ENCODE measurements around the gene XPO4. TPM values are rescaled to one million over a fixed set of nuclear protein-coding genes. Genes with fewer than 3 reads are reported as not detected.

Gene XPO4
- total and polyA plus RNA-seq, 10 of the 15 experiments (the other 5 are each of a cell fraction or from before 2014, with no cell fraction given): 3.6 to 24.9 (median 18.4) TPM

GRCh38 chr13:20828539-20829364, 73.8 kb downstream of the XPO4 start:
- no TSS peak for BruUV-seq (replicated peaks)
- no peak overlapping the region for H3K27ac ChIP-seq (ENCODE audit: control insufficient read depth, insufficient read depth)
- H2AFZ ChIP-seq (ENCODE audit: control insufficient read depth, low read depth, low read length): peak overlapping the region; percentile 43; the same call in 1 of the 2 replicates
- H3K4me3 ChIP-seq: no peak overlapping the region
- H4K20me1 ChIP-seq (ENCODE audit: control insufficient read depth, insufficient read depth): no peaks in the 10 kb centered on the region
- RAD21 ChIA-PET (ENCODE audit: unreplicated experiment): interaction anchor here (0.6 to 4.0 kb wide), 9 partner anchors 20 to 1592 kb away, joined by 3 to 26 read pairs (median 4); no protein-coding TSS in a partner anchor
- no peaks in the 10 kb centered on the region for H3K27me3 ChIP-seq (replicated peaks in 1 of 2; ENCODE audit: control insufficient read depth in 2 of 2, insufficient read depth in 2 of 2, low read length in 1 of 2)
- SMC1A ChIA-PET (ENCODE audit: uncharacterized antibody, unreplicated experiment): interaction anchor here (0.6 to 2.6 kb wide), 14 partner anchors 9 to 631 kb away, joined by 3 to 37 read pairs (median 5); no protein-coding TSS in a partner anchor
- CTCF ChIA-PET: interaction anchor here (0.6 to 6.2 kb wide), 37 partner anchors 9 to 1189 kb away, joined by 3 to 127 read pairs (median 4); partner anchors contain the start of gene XPO4
- in situ Hi-C loops (cut with MboI) (loop anchor here (5.0 to 25.0 kb wide), 2 partner anchors 326 to 641 kb away; partner anchors contain the start of gene GJB2), intact Hi-C loops (cut with micrococcal nuclease; ENCODE audit: unreplicated experiment) (loop anchor here (1.0 to 5.0 kb wide), 4 partner anchors 99 to 631 kb away; no protein-coding TSS in a partner anchor)
- WGBS (ENCODE audit: insufficient coverage, insufficient replicate concordance, low lambda C conversion rate, missing lambda C conversion rate): 11% methylated on average over 5 of the region's 5 CpGs
- ATAC-seq: peak; percentile 90
- H3K9ac ChIP-seq (ENCODE audit: control insufficient read depth, insufficient read depth, low read length): no peak overlapping the region
- H3K36me3 ChIP-seq (ENCODE audit: control insufficient read depth in 2 of 2, insufficient read depth in 2 of 2, low read length in 1 of 2): peaks cover 0 to 8% of the 10 kb centered on the region in 2 experiments; a peak in 2 of 4 replicates
- no peaks in the 10 kb centered on the region for H3K79me2 ChIP-seq (ENCODE audit: control insufficient read depth, insufficient read depth, low read length)
- H3K4me1 ChIP-seq (ENCODE audit: control insufficient read depth, insufficient read depth, low read length): no peaks in the 10 kb centered on the region
- peak; percentile 26 for DNase-seq (ENCODE audit: low read depth, low spot score)
- peak overlapping the region; percentile 51 for H3K4me2 ChIP-seq (ENCODE audit: control insufficient read depth, insufficient read depth)
- POLR2A ChIA-PET: no interaction called here
- no peaks in the 10 kb centered on the region for H3K9me3 ChIP-seq (replicated peaks; ENCODE audit: control insufficient read depth, insufficient read depth, low read length)
- peak; percentile 38 for FAIRE-seq
- no peak for TF ChIP-seq POLR2AphosphoS2 (IDR thresholded peaks at IDR 0.05; ENCODE audit: low read depth, low read length)
- TF ChIP-seq ZNF24 (IDR thresholded peaks at IDR 0.05): 0 out of 2 replicates have a peak, but pooled peaks have one; percentile 10
- no peak for TF ChIP-seq CBX5 (IDR thresholded peaks at IDR 0.05; ENCODE audit: low read depth)
- no peak for TF ChIP-seq NFIC (IDR thresholded peaks at IDR 0.05; ENCODE audit: low read depth, low read length)
- no peak for TF ChIP-seq SUPT20H (IDR thresholded peaks at IDR 0.05; ENCODE audit: borderline replicate concordance, control insufficient read depth, low read depth, low read length)
- no peak for TF ChIP-seq CREM (IDR thresholded peaks at IDR 0.05; ENCODE audit: low read depth)
- TF ChIP-seq IKZF1 (conservative IDR thresholded peaks at IDR 0.05): no peak
- no peak for TF ChIP-seq RELB (IDR thresholded peaks at IDR 0.05; ENCODE audit: low read depth)
- no peak for TF ChIP-seq SKIL (IDR thresholded peaks at IDR 0.05; ENCODE audit: low read depth, poor library complexity, severe bottlenecking)
- no peak for TF ChIP-seq HDAC2 (IDR thresholded peaks at IDR 0.05)
- TF ChIP-seq RAD21 (IDR thresholded peaks at IDR 0.05; ENCODE audit: insufficient read depth, low read depth, low read length): peak; percentile 81
- no peak for TF ChIP-seq GATAD2B (conservative IDR thresholded peaks at IDR 0.05; ENCODE audit: low read depth)
- peak; percentile 81; the same call in 1 of the 2 replicates for TF ChIP-seq SMC3 (IDR thresholded peaks at IDR 0.05; ENCODE audit: borderline replicate concordance, low read length)
- no peak for TF ChIP-seq SRF (IDR thresholded peaks at IDR 0.05; ENCODE audit: low read depth in 2 of 2, low read length in 2 of 2)
- no peak for TF ChIP-seq MEF2B (IDR thresholded peaks at IDR 0.05; ENCODE audit: partially characterized antibody, poor library complexity, severe bottlenecking)
- TF ChIP-seq RELA (IDR thresholded peaks at IDR 0.05; ENCODE audit: borderline replicate concordance, partially characterized antibody): no peak
- TF ChIP-seq, protein P1, sequence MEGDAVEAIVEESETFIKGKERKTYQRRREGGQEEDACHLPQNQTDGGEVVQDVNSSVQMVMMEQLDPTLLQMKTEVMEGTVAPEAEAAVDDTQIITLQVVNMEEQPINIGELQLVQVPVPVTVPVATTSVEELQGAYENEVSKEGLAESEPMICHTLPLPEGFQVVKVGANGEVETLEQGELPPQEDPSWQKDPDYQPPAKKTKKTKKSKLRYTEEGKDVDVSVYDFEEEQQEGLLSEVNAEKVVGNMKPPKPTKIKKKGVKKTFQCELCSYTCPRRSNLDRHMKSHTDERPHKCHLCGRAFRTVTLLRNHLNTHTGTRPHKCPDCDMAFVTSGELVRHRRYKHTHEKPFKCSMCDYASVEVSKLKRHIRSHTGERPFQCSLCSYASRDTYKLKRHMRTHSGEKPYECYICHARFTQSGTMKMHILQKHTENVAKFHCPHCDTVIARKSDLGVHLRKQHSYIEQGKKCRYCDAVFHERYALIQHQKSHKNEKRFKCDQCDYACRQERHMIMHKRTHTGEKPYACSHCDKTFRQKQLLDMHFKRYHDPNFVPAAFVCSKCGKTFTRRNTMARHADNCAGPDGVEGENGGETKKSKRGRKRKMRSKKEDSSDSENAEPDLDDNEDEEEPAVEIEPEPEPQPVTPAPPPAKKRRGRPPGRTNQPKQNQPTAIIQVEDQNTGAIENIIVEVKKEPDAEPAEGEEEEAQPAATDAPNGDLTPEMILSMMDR (IDR thresholded peaks at IDR 0.05 in 2 of 3, conservative IDR thresholded peaks at IDR 0.05 in 1 of 3; ENCODE audit: control insufficient read depth in 2 of 3, extremely low read depth in 1 of 3, insufficient read depth in 1 of 3, low read depth in 3 of 3, low read length in 3 of 3): peak; percentile 75 to 80 (median 76)

All from GM12878 (cell line).